Endothelial cell of umbilical vein (primary cell): Measurements from ENCODE around the gene IL17RD. TPM values are rescaled to one million over a fixed set of nuclear protein-coding genes. Genes with fewer than 3 reads are reported as not detected.

ENCODE experiments used
- BruUV-seq: library from RNA; stranded (reverse); fragments of 400-500 nt; replicated peaks from 2 replicates; lab custom pipeline; 2021; lab: Mats Ljungman, UMichigan
- CTCF ChIA-PET: fragments of 300-600, 350-600 bp; sonication (Branson Sonifier 250); formaldehyde crosslinking; loops from one replicate; lab custom pipeline; 2021; ENCODE audit warnings: antibody characterized with exemption, inconsistent platforms; lab: Charles Lee
- POLR2A ChIA-PET: fragments of 300-600, 350-600 bp; sonication (Branson Sonifier 250); formaldehyde crosslinking; loops from one replicate; lab custom pipeline; 2021; ENCODE audit warnings: antibody characterized with exemption, inconsistent platforms; lab: Charles Lee
- DNase-seq: peaks from one replicate; pipeline ENCODE4 v3.0.0-alpha.2; 2011; ENCODE audit warnings: low read depth, low spot score
- FAIRE-seq: peaks from 2 replicates; lab custom pipeline; 2011; peaks lifted over from hg19 to GRCh38; lab: Jason Lieb, UNC
- H2AFZ ChIP-seq: 2 replicates; pipeline ENCODE4 v1.6.0; 2012; ENCODE audit warnings: low read depth, low read length, control low read depth, inconsistent platforms
- H3K27ac ChIP-seq: 2 replicates; pipeline ENCODE4 v1.5.1; 2011; ENCODE audit warnings: low read depth, mild to moderate bottlenecking, control low read depth, low read length, moderate library complexity; ENCODE audit not compliant: insufficient read depth
- H3K27me3 ChIP-seq, 2 experiments: 2 replicates each; pipeline versions ENCODE4 v1.6.0 to v1.6.1; 2011; ENCODE audit warnings: low read length in 2 of 2, mixed read lengths in 1 of 2; ENCODE audit not compliant: control insufficient read depth in 2 of 2, insufficient read depth in 2 of 2
- H3K36me3 ChIP-seq, 2 experiments: 2 replicates in 1 of 2; 3 replicates in 1 of 2; pipeline ENCODE4 v1.5.1; 2011; ENCODE audit warnings: low read length in 2 of 2, mild to moderate bottlenecking in 1 of 2, moderate library complexity in 1 of 2; ENCODE audit not compliant: control insufficient read depth in 2 of 2, insufficient read depth in 2 of 2; ENCODE audit errors: extremely low read depth in 1 of 2
- H3K4me1 ChIP-seq: 3 replicates; pipeline ENCODE4 v1.5.1; 2011; ENCODE audit warnings: mild to moderate bottlenecking, low read length; ENCODE audit not compliant: control insufficient read depth, insufficient read depth; ENCODE audit errors: extremely low read depth
- H3K4me2 ChIP-seq: 2 replicates; pipeline ENCODE4 v1.6.1; 2011; ENCODE audit warnings: low read length, control low read depth, mixed read lengths; ENCODE audit not compliant: insufficient read depth
- H3K4me3 ChIP-seq, 3 experiments: fragments of 200-600 bp in 1 of 3; sonication (generic), shearing (Covaris generic) in 1 of 3; replicated peaks in 1 of 3; 2 replicates each; pipeline ENCODE4 v1.5.1; 2011 to 2016; ENCODE audit warnings: control low read depth in 3 of 3, low read length in 3 of 3, mild to moderate bottlenecking in 2 of 3, inconsistent platforms in 1 of 3, low read depth in 1 of 3, moderate library complexity in 1 of 3; ENCODE audit not compliant: insufficient read depth in 1 of 3
- H3K79me2 ChIP-seq: 2 replicates; pipeline ENCODE4 v1.6.0; 2012; ENCODE audit warnings: low read length, inconsistent platforms; ENCODE audit not compliant: control insufficient read depth, insufficient read depth
- H3K9ac ChIP-seq: replicated peaks from 2 replicates; pipeline ENCODE3; 2011; ENCODE audit warnings: low read length, control low read depth; ENCODE audit not compliant: insufficient read depth; ENCODE audit errors: extremely low read depth
- H3K9me1 ChIP-seq: replicated peaks from 3 replicates; pipeline ENCODE4 v1.6.0; 2011; ENCODE audit warnings: mild to moderate bottlenecking, low read length; ENCODE audit not compliant: control insufficient read depth, insufficient read depth; ENCODE audit errors: extremely low read depth
- H3K9me3 ChIP-seq: replicated peaks from 2 replicates; pipeline ENCODE4 v1.5.1; 2012; ENCODE audit warnings: low read length, inconsistent platforms; ENCODE audit not compliant: control insufficient read depth, insufficient read depth
- H4K20me1 ChIP-seq: replicated peaks from 2 replicates; pipeline ENCODE3; 2011; ENCODE audit warnings: mild to moderate bottlenecking, low read length; ENCODE audit not compliant: control insufficient read depth, insufficient read depth; ENCODE audit errors: extremely low read depth
- EZH2 ChIP-seq: IDR thresholded peaks from 2 replicates; pipeline ENCODE4 v1.6.1; 2012; ENCODE audit warnings: borderline replicate concordance, low read depth, mild to moderate bottlenecking, moderate library complexity, low read length, inconsistent platforms; ENCODE audit not compliant: severe bottlenecking
- FOS ChIP-seq: IDR thresholded peaks from 2 replicates; pipeline ENCODE4 v1.6.1; 2011; ENCODE audit warnings: mild to moderate bottlenecking, low read length, moderate library complexity, borderline replicate concordance; ENCODE audit not compliant: insufficient read depth
- GATA2 ChIP-seq: IDR thresholded peaks from 2 replicates; pipeline ENCODE4 v1.7.0; 2011; ENCODE audit warnings: low read depth, mild to moderate bottlenecking, moderate library complexity, mixed read lengths, low read length; ENCODE audit not compliant: insufficient read length, insufficient read depth
- JUN ChIP-seq: IDR thresholded peaks from 2 replicates; pipeline ENCODE4 v1.6.1; 2011; ENCODE audit warnings: borderline replicate concordance, low read depth; ENCODE audit not compliant: insufficient read length, insufficient read depth
- MAX ChIP-seq: IDR thresholded peaks from 2 replicates; pipeline ENCODE4 v1.6.1; 2011; ENCODE audit not compliant: insufficient read depth, insufficient read length
- MYC ChIP-seq: IDR thresholded peaks from one replicate; pipeline ENCODE4 v1.6.1; 2011; ENCODE audit warnings: mild to moderate bottlenecking, low read depth, low read length
- POLR2A ChIP-seq: IDR thresholded peaks from 2 replicates; pipeline ENCODE4 v1.6.1; 2012; ENCODE audit warnings: low read depth, mild to moderate bottlenecking, control low read depth, low read length
- POLR2AphosphoS5 ChIP-seq: IDR thresholded peaks from 2 replicates; pipeline ENCODE4 v1.6.1; 2012; ENCODE audit warnings: low read depth, mild to moderate bottlenecking, control low read depth, low read length, moderate library complexity; ENCODE audit not compliant: insufficient read depth
- dilution Hi-C: fragments of 300-500 bp; cut with MboI; formaldehyde crosslinking; loops from one replicate; pipeline ENCODE4 v1.15.0; 2019; ENCODE audit warnings: low sequenced_read_pairs; ENCODE audit not compliant: extremely low pct_ligation_motif_present
- intact Hi-C: fragments of 100-400 bp; cut with micrococcal nuclease; formaldehyde crosslinking; loops from one replicate; pipeline ENCODE4 v1.10.0; 2022
- polyA plus RNA-seq, 4 experiments: library from polyadenylated mRNA; depleted of rRNA in 3 of 4; stranded (reverse) in 3 of 4; unstranded in 1 of 4; fragments of >200 nt; gene quantifications; 2 replicates each; pipeline versions ENCODE4 v1.2.1 to v1.2.3, GENCODE V29; 2011 to 2012; ENCODE audit warnings: missing spikeins in 1 of 4
- total RNA-seq: library from RNA; stranded (reverse); gene quantifications from 2 replicates; pipeline ENCODE4 v1.2.3, GENCODE V29; 2021
- TF ChIP-seq, protein P1 (sequence below), 2 donors: IDR thresholded peaks; 1 replicate in 1 of 2; 2 replicates in 1 of 2; pipeline ENCODE4 v1.5.1; 2011; ENCODE audit warnings: low read length in 2 of 2, mild to moderate bottlenecking in 2 of 2, moderate library complexity in 2 of 2, control low read depth in 1 of 2, inconsistent platforms in 1 of 2, low read depth in 1 of 2; ENCODE audit not compliant: insufficient read depth in 1 of 2; ENCODE audit errors: extremely low read depth in 1 of 2

The IL17RD gene
- total and polyA plus RNA-seq, 2 donors (not counting 3 experiments of a cell fraction or from before 2014, with no cell fraction given) = 0.36 to 0.93 TPM

GRCh38 chr3:57086201-57086600 lies 79.0 kb downstream of the IL17RD start:
- intact Hi-C loops = no loop called here
- Histone ChIP-seq H2AFZ (no peak overlapping the region), H3K4me2 (no peak overlapping the region), H3K9ac (no peak overlapping the region), H3K27ac (no peak overlapping the region), H3K27me3 (peaks cover 0 to 4% of the 10 kb centered on the region in 2 experiments), H3K4me1 (peaks cover 5% of the 10 kb centered on the region), H3K36me3 (no peaks in the 10 kb centered on the region), H3K9me3 (no peaks in the 10 kb centered on the region), H3K79me2 (no peaks in the 10 kb centered on the region), H3K9me1 (no peaks in the 10 kb centered on the region), H3K4me3 (no peak overlapping the region), H4K20me1 (no peaks in the 10 kb centered on the region)
- TF ChIP-seq MAX (no peak), GATA2 (no peak), POLR2A (no peak), MYC (no peak)
- DNase-seq (no peak), FAIRE-seq (no peak)
- dilution Hi-C loops = no loop called here
- BruUV-seq = no TSS peak
- POLR2A ChIA-PET = no interaction called here
- CTCF ChIA-PET = interaction anchor here (0.6 kb wide), 1 partner anchor 164 kb away, joined by 4 read pairs; no protein-coding TSS in a partner anchor

GRCh38 chr3:57085211-57085610 lies 79.9 kb downstream of the IL17RD start:
- dilution Hi-C loops = no loop called here
- Histone ChIP-seq H3K4me3 (no peak overlapping the region), H3K27me3 (peaks cover 0 to 4% of the 10 kb centered on the region in 2 experiments), H3K79me2 (no peaks in the 10 kb centered on the region), H2AFZ (no peak overlapping the region), H3K9ac (no peak overlapping the region), H3K9me1 (no peaks in the 10 kb centered on the region), H3K27ac (no peak overlapping the region), H3K36me3 (no peaks in the 10 kb centered on the region), H4K20me1 (no peaks in the 10 kb centered on the region), H3K4me1 (peaks cover 12% of the 10 kb centered on the region), H3K9me3 (no peaks in the 10 kb centered on the region), H3K4me2 (no peak overlapping the region)
- FAIRE-seq = no peak
- BruUV-seq = no TSS peak
- TF ChIP-seq EZH2 (no peak), GATA2 (no peak), JUN (no peak), FOS (no peak), MAX (no peak), POLR2A (no peak), MYC (no peak), POLR2AphosphoS5 (no peak)
- TF ChIP-seq, protein P1, sequence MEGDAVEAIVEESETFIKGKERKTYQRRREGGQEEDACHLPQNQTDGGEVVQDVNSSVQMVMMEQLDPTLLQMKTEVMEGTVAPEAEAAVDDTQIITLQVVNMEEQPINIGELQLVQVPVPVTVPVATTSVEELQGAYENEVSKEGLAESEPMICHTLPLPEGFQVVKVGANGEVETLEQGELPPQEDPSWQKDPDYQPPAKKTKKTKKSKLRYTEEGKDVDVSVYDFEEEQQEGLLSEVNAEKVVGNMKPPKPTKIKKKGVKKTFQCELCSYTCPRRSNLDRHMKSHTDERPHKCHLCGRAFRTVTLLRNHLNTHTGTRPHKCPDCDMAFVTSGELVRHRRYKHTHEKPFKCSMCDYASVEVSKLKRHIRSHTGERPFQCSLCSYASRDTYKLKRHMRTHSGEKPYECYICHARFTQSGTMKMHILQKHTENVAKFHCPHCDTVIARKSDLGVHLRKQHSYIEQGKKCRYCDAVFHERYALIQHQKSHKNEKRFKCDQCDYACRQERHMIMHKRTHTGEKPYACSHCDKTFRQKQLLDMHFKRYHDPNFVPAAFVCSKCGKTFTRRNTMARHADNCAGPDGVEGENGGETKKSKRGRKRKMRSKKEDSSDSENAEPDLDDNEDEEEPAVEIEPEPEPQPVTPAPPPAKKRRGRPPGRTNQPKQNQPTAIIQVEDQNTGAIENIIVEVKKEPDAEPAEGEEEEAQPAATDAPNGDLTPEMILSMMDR (IDR thresholded peaks at IDR 0.05; ENCODE audit: extremely low read depth in 1 of 2, insufficient read depth in 1 of 2, low read depth in 1 of 2, low read length in 2 of 2) = no peak
- DNase-seq = no peak
- intact Hi-C loops = no loop called here
- ChIA-PET CTCF (interaction anchor here (0.6 kb wide), 1 partner anchor 82 kb away, joined by 5 read pairs; no protein-coding TSS in a partner anchor), POLR2A (no interaction called here)
